Erythroblast (primary cell): Measurements from ENCODE around the gene SMIM33.
"Not testable (repeated sequence)": the region's sequence is repeated elsewhere in the genome, so short reads cannot be mapped to it uniquely, and the experiment has no call there.

ENCODE experiments used
- GATA1 ChIP-seq: IDR thresholded peaks from 2 replicates; pipeline ENCODE4 v1.6.1; 2011; ENCODE audit warnings: low read depth, mild to moderate bottlenecking, control low read depth, low read length, moderate library complexity
- POLR2A ChIP-seq: IDR thresholded peaks from 2 replicates; pipeline ENCODE4 v1.6.1; 2011; ENCODE audit warnings: mild to moderate bottlenecking, low read length

DNA sequence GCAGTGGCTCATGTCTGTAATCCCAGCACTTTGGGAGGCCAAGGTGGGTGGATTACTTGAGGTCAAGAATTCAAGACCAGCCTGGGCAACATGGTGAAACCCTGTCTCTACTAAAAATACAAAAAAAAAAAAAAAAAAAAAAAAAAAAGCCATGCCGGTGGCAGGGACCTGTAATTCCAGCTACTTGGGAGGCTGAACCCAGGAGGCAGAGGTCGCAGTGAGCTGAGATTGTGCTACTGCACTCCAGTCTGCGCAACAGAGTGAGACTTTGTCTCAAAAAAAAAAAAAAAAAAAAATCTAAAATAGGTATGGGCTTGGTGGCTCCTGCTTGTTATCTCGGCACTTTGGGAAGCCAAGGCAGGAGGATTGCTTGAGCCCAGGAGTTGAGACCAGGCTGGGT is 8.9 kb downstream of the SMIM33 start:
- not testable (repeated sequence) for TF ChIP-seq POLR2A, GATA1
